Tibial artery (tissue), 4 donors: Measurements from ENCODE around the gene FBXO28.

Experiments
- DNase-seq, 2 donors: peaks; one replicate each; pipeline ENCODE4 v3.0.0-alpha.2; 2019
- H3K27ac ChIP-seq, 2 donors: fragments of 200-600 bp; sonication (generic) in 1 of 2; 1 replicate in 1 of 2; 2 replicates in 1 of 2; pipeline ENCODE4 v1.5.1; 2018 to 2019; ENCODE audit warnings: mild to moderate bottlenecking in 1 of 2
- H3K27me3 ChIP-seq, 2 donors: fragments of 200-600 bp; sonication (generic) in 1 of 2; one replicate each; pipeline versions ENCODE4 v1.5.1 to v1.6.0; 2016 to 2019
- H3K36me3 ChIP-seq, 3 donors: fragments of 200-600 bp; sonication (generic) in 2 of 3; one replicate each; pipeline ENCODE4 v1.5.1; 2016 to 2019; ENCODE audit warnings: mild to moderate bottlenecking in 2 of 3
- H3K4me1 ChIP-seq, 4 donors: fragments of 200-600 bp; sonication (generic) in 2 of 4; 1 replicate in 3 of 4; 2 replicates in 1 of 4; pipeline ENCODE4 v1.5.1; 2016 to 2019
- H3K4me3 ChIP-seq, 2 donors: fragments of 200-600 bp; sonication (generic) in 1 of 2; 1 replicate in 1 of 2; 2 replicates in 1 of 2; pipeline ENCODE4 v1.5.1; 2018 to 2019; ENCODE audit warnings: mild to moderate bottlenecking in 2 of 2
- H3K9me3 ChIP-seq, 3 donors: fragments of 200-600 bp; sonication (generic) in 1 of 3; one replicate each; pipeline ENCODE4 v1.5.1; 2016 to 2019
- intact Hi-C: fragments of 100-400 bp; cut with DNase I; formaldehyde crosslinking; loops from one replicate; pipeline ENCODE4 v1.15.0; 2023; ENCODE audit warnings: low total_unique reads
- TF ChIP-seq, protein P1 (sequence below), 2 experiments: fragments of 200-600 bp in 1 of 2; fragments of 450-650 bp in 1 of 2; IDR thresholded peaks; one replicate each; pipeline ENCODE4 v1.5.1; 2017 to 2019; ENCODE audit warnings: antibody characterized with exemption in 2 of 2, mild to moderate bottlenecking in 1 of 2, moderate library complexity in 1 of 2

The FBXO28 gene

DNA sequence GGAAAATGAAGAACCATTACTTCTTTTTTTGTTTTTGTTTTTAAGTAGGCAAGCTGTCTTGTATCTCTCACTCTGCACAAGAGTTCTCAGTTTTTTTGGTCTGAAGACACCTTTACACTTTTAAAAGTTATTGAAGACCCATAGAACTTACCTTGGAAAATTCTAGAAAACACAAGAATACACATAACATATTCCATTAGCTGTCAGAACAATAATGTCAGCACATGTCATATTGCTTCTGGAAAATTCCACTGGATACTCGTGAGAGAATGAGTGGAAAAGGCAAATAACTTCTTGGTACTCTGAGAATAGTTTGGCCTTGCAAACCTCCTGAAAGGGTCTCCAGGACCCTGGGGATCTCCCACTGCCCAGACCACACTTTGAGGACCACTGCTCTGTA is 4.8 kb downstream of the FBXO28 start:
- TF ChIP-seq, protein P1, sequence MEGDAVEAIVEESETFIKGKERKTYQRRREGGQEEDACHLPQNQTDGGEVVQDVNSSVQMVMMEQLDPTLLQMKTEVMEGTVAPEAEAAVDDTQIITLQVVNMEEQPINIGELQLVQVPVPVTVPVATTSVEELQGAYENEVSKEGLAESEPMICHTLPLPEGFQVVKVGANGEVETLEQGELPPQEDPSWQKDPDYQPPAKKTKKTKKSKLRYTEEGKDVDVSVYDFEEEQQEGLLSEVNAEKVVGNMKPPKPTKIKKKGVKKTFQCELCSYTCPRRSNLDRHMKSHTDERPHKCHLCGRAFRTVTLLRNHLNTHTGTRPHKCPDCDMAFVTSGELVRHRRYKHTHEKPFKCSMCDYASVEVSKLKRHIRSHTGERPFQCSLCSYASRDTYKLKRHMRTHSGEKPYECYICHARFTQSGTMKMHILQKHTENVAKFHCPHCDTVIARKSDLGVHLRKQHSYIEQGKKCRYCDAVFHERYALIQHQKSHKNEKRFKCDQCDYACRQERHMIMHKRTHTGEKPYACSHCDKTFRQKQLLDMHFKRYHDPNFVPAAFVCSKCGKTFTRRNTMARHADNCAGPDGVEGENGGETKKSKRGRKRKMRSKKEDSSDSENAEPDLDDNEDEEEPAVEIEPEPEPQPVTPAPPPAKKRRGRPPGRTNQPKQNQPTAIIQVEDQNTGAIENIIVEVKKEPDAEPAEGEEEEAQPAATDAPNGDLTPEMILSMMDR (IDR thresholded peaks at IDR 0.05): no peak
- DNase-seq: no peak
- H3K9me3 ChIP-seq: no peaks in the 10 kb centered on the region
- no peak overlapping the region for H3K4me3 ChIP-seq
- no peaks in the 10 kb centered on the region for H3K27me3 ChIP-seq
- intact Hi-C loops: loop anchor here (5.0 kb wide), 1 partner anchor 339 kb away; no protein-coding TSS in a partner anchor
- H3K27ac ChIP-seq: no peak overlapping the region
- no peaks in the 10 kb centered on the region for H3K36me3 ChIP-seq
- H3K4me1 ChIP-seq: peaks cover 0 to 31% (median 24%) of the 10 kb centered on the region in 4 donors

DNA sequence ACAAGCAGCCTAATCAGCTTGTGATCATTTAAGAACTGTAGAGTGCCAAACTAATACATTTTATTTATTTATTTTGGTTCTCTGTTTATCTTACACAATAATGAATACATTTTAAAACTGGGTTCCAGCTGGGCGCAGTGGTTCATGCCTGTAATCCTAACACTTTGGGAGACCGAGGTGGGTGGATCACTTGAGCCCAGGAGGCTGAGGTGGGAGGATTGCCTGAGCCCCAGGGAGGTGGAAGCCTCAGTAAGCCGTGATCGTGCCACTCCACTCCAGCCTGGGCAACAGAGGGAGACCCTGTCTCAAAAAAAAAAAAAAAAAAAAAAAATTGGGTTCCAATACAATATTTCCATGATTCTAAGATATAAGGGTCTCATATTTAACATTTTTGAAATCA is 9.2 kb downstream of the FBXO28 start:
- no peak overlapping the region for H3K27ac ChIP-seq
- no peak for DNase-seq
- H3K27me3 ChIP-seq: no peaks in the 10 kb centered on the region
- H3K4me3 ChIP-seq: no peak overlapping the region
- no peaks in the 10 kb centered on the region for H3K9me3 ChIP-seq
- intact Hi-C loops: no loop called here
- H3K4me1 ChIP-seq: peaks cover 0 to 17% (median 1%) of the 10 kb centered on the region in 4 donors
- no peaks in the 10 kb centered on the region for H3K36me3 ChIP-seq
- TF ChIP-seq, protein P1 (IDR thresholded peaks at IDR 0.05): no peak

DNA sequence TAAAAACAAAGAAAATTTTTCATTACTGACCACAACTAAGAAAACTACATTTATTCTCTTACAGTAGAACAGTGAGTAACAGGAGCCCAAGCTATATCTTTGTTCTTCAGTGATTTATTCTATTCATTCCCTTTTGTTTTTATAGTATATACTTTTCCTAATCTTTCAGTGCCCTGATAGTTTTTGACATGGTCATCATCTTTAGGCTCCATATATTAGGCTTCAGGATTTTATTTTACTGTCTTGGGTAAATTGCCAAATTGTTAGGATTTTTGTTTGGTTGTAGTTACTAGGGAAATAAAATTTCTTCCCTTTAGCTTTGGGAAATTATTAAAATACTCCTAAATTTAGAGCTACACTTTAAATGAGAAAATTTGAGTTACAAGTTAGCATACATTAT is 10.3 kb downstream of the FBXO28 start:
- intact Hi-C loops: no loop called here
- H3K9me3 ChIP-seq: no peaks in the 10 kb centered on the region

DNA sequence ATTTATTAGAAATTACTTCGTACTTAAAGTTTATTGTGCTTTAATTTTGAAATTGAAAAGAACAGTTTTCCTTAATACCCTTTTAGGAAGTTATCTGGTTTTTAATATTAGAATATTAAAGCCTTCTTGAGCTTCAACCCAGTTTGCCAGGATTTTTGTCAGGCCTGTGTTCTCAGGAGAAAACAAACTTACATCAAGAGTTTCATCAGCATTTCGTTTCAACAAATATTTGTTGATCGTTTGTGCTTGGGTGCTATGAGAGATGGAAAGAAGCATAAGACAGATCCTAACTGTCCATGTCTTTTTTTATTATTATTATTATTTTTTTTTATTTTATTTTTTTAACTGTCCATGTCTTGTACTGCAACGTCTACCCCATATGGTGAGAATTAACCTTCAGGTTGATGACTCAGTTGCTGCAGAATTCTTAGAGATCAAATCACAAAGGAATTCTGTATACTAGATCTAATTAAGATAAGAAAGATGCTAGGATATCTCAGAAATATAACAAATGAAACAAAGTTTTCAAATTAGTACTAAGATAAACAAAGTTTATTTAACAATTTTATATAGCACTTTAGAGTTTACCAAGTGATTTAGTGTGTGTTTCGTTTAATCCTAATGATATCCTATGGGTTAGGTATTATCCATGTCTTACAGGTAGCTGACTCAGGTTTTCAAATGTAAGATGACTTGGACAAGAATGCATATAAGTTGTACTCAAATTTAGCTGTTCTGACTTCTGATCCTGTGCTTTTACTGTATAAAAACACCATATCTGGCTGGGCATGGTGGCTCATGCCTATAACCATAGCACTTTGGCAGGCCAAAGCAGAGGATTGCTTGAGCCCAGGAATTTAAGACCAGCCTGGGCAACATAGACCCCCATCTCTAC is 14.3 kb downstream of the FBXO28 start:
- intact Hi-C loops: no loop called here
- Histone ChIP-seq H3K9me3 (no peaks in the 10 kb centered on the region), H3K36me3 (peaks cover 25 to 29% (median 25%) of the 10 kb centered on the region in 3 donors)

More for the DNA sequence above, 10.3 kb downstream of the FBXO28 start:
- no peak for DNase-seq
- TF ChIP-seq, protein P1 (IDR thresholded peaks at IDR 0.05): no peak
- Histone ChIP-seq H3K4me1 (peaks cover 0 to 17% (median 1%) of the 10 kb centered on the region in 4 donors), H3K27me3 (no peaks in the 10 kb centered on the region), H3K4me3 (no peak overlapping the region), H3K36me3 (no peaks in the 10 kb centered on the region), H3K27ac (no peak overlapping the region)

DNA sequence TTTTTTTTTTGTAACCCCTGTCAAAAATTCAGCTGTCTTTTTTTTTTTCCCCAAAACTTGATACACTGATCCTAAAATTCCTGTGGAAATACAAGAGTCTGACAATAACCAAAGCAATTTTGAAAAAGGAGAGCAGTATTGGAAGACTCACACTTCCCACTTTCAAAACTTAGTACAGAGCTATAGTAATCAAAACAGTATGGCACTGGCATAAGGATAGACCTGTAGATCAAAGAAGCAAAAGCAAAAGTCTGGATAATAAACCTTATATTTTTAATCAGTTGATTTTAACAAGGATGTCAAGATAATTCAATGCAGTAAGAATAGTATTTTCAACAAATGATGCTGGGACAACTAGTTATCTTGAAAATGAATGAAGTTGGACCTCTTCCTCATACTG is 17.3 kb downstream of the FBXO28 start:
- Histone ChIP-seq H3K27ac (no peak overlapping the region), H3K9me3 (no peaks in the 10 kb centered on the region), H3K36me3 (peaks cover 31 to 51% (median 46%) of the 10 kb centered on the region in 3 donors), H3K4me1 (peaks cover 0 to 5% (median 1%) of the 10 kb centered on the region in 4 donors), H3K27me3 (no peaks in the 10 kb centered on the region), H3K4me3 (no peak overlapping the region)
- TF ChIP-seq, protein P1 (IDR thresholded peaks at IDR 0.05): no peak
- DNase-seq: no peak
- intact Hi-C loops: no loop called here

More for the DNA sequence above, 14.3 kb downstream of the FBXO28 start:
- H3K27me3 ChIP-seq: no peaks in the 10 kb centered on the region
- no peak overlapping the region for H3K4me3 ChIP-seq
- H3K4me1 ChIP-seq: peaks cover 0 to 5% (median 1%) of the 10 kb centered on the region in 4 donors
- DNase-seq: no peak
- no peak overlapping the region for H3K27ac ChIP-seq
- TF ChIP-seq, protein P1 (IDR thresholded peaks at IDR 0.05): no peak
